HG03045 (cell line): ENCODE data around the gene INTS15.

ENCODE experiments used
- ATAC-seq: cut with Tn5 transposase; IDR thresholded peaks from one replicate; pipeline ENCODE4 v1.9.1; 2021; ENCODE audit warnings: mild to moderate bottlenecking, moderate library complexity; ENCODE audit not compliant: unreplicated experiment

INTS15 gene

GRCh38 chr7:6589829-6590644 is at the start of gene INTS15:
TSS of gene INTS15 (plus strand) at chr7:6590021. CDS start at chr7:6590284, 263 bp downstream.
- peak; percentile 85 for ATAC-seq

GRCh38 chr7:6542368-6542767 is 47.5 kb upstream of the INTS15 start:
- no peak for ATAC-seq

GRCh38 chr7:6545398-6546126 is 44.3 kb upstream of the INTS15 start:
- ATAC-seq = no peak

DNA sequence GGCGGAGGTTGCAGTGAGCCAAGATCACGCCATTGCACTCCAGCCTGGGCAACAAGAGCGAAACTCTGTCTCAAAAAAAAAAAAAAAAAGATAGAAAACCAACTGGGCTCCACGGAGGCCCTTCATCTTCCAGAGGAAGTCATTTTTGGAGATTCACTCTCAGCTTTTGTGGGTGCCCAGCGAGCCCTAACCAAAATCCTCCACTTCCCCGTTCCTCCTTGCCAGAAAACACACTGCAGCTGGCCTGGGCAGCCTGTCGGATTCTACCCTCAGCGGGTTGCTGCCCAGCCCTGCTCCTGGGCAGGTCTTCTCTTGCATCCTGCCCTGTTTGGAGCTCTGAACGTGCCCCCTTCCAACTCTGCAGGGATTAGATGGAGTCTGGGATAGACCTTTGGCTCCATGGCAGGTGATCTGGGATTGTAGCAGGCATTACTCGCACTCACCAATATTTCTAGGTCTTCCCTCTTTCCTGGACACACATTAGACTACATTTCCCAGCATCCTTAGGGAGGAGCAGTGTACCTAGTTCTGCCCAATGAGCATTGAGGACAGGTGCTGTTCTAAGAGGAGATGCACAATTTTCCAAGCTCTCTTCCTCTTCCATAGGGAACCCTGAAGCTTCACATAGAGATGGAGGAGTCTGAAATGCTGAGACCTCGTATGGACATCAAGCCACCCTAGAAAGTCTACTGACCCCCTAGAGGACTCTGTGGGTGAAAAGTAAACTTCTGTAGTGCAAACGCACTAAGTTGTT is 43.1 kb upstream of the INTS15 start:
- no peak for ATAC-seq

DNA sequence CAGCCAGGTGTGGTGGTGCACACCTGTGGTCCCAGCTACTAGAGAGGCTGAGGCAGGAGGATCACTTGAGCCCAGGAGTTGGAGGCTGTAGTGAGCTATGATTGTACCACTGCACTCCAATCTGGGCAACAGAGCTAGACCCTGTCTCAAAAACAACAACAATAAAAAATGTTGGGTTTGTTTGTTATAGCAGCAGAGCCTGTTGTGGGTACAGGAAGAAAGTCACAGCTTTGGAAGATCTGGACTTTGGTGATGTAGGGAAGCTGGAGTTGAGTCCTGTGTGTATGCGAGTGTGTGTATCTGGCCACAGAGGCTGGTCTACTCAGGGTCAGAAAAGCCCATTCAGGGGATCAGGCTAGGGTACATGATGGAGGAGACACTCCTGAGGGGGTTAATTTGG is 42.4 kb upstream of the INTS15 start:
- no peak for ATAC-seq

DNA sequence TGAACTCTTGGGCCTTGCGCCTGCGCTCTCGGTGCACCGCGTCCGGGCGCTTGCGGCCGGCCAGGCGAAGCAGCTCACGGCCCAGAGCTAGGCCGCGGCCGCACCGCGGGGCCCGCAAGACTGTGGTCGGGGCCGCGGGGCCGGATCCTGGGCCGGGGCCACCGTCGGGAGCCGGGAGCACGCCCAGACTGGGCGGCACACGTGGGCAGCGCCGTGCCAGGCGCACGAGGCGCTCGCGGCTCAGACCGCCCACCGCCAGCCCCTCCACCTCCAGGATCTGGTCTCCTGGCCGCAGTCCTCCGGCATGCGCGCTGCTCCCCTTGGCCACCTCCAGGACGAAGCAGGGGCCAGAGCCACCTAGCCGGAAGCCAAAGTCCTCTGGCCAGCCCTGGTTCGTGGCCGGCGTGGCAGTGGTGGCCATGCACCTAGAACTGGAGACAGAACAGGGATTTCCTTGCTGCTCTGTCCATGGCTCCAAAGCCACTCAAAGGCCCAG is 38.8 kb upstream of the INTS15 start, which contains the start of gene GRID2IP:
GRID2IP (minus strand) TSS at position 446 of the 496 bp plus-strand sequence; CDS start at position 421, 25 bp downstream.
- no peak for ATAC-seq

- no peak for ATAC-seq
Observed at GRCh38 chr7:6553448-6554044, 36.3 kb upstream of the INTS15 start.

DNA sequence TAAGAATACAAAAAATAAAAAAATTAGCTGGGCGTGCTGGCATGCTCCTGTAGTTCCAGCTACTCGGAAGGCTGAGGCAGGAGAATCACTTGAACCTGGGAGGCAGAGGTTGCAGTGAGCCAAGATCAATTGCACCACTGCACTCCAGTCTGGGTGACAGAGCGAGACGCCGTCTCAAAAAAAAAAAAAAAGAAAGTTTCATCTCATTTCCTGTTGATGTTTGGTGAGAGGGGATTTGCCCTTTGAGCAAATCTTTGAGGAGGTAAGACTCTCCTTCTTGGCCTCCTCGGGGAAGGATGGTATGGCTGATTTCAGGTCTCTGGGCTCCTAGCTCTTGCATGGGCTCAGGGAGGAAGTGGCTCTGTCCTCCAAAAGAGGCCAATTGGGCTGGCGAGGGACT is 35.0 kb upstream of the INTS15 start:
- no peak for ATAC-seq

DNA sequence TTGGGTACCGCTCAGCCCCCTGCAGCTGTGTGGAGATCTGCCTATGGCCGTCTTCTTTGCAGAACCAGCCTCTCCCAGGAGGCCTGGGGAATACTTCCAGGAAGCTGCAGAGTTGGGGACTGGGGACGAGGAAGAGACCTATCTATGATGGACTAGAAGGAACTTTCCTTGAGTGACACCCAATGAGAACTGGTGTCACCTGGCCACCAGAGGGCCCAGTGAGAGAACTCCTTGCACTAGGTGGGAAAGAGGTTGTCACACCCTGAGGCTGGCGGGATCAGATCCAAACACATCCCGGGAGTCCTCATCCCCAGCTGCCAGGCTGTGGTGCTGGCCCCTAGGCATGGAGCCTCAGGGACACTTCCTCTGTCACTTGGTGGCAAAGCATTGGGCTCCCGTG is 33.6 kb upstream of the INTS15 start:
- ATAC-seq = no peak

GRCh38 chr7:6558837-6559236 is 31.0 kb upstream of the INTS15 start:
- no peak for ATAC-seq

GRCh38 chr7:6559896-6560295 is 29.9 kb upstream of the INTS15 start:
- ATAC-seq = no peak

DNA sequence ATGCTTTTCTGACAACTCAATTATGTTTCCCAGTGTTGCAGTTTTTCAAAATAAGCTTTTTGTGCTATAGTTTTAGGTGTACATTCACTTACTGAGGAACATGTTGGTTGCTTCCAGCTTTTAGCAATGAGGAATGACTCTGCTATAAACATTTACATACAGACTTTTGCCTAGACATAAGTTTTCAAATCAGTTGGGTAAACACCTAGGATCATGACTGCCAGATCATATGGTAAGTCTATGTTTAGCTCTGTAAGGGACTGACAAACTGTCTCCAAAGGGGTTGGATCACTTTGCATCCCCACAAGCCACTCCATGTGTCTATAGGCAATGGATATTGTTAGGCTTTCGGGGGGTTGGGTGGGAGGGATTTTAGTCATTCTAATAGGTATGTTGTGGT is 27.7 kb upstream of the INTS15 start:
- ATAC-seq = no peak

GRCh38 chr7:6563936-6564770 is 25.7 kb upstream of the INTS15 start:
- ATAC-seq = no peak

- ATAC-seq = no peak
Observed at GRCh38 chr7:6565655-6566054, 24.2 kb upstream of the INTS15 start.

DNA sequence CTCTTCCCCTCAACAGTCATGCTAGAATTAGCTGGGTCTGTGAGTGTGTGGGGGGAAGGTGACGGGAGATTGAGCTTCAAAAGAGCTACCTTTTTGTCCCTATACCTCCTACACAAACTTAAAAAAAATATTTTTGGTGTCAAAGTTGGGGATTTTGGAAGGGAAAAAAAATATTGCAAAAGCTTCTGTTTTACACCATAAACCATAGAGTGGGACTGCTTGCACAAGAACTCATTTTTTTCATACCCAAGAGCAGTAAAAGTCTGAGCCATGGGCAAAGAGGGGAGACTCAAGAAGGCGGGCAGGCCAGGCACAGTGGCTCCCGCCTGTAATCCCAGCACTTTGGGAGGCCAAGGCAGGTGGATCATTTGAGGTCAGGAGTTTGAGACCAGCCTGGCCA is 21.9 kb upstream of the INTS15 start:
- no peak for ATAC-seq

- ATAC-seq = no peak
Observed at GRCh38 chr7:6571160-6571779, 18.6 kb upstream of the INTS15 start.

DNA sequence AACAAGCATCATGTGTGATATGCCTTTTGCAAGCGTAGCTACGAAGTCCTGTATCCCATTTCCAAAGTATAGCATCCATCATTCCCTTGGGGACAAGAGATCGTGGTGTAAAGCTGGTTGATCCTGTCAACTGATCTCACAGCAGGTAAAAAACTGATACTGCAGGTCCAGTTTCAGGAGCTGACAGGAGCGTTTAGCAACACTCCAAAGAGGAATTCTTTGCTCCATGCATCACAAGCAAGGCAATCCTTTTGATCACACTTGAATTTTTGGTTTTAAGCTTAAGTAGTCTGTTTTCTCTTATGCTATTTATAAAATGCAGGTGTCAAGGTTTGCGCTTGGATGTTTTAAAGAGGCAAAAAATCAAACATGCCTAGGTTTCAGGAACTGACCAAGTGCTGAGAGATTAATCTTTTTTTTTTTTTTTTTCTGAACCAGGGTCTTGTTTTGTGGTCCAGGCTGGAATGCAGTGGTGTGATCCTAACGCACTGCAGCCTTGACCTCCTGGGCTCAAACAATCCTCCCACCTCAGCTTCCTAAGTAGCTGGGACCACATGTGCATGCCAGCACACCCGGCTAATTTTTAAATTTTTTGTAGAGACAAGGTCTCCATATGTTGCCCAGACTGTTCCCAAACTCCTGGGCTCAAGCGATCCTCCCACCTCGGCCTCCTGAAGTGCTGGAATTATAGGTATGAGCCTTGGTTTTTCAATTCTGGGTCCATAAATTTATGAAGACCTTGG is 14.4 kb upstream of the INTS15 start:
- ATAC-seq = no peak

DNA sequence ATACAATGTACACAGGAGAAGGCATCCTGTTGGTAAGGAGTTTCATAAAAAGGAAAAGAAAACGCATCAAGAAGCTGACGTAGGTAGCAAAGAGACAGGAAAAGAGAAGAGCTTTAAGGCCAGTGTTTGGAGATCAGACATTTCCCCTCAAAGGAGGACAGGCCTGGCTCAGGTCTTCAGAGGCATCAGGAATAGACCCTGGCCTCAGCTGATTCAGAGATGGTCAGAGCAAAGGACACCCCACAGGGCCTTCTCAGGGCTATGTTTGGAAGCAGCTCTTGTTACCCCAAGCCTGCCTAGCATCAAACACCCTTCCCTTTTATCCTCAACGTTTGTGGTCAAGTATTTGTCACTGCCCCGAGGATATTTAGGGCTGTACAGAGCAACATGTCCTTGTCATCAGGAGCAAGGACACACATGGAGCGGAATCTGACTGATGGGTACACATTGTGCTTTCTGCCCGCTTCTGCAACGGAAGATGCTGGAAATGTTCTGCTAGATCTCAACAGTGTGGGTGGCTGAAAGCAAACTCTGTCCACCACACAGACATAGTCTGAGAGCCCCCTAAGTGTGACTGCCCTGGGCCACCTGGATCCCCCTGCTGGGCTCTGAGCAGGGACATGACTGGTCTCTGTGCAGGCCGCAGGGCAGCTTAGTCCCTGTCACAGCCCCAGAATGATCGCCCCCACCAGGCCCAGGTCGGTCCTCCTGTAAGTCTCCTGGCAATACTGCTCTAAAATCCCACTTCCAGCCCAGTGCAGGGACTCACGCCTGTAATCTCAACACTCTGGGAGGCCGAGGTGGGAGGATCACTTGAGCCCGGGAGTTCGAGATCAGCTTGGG is 13.6 kb upstream of the INTS15 start:
- ATAC-seq = no peak
